GM19397 (cell line): ENCODE data around the gene ATG4B.
A peak's percentile ranks its signal among the peaks of the same experiment; 100 is the strongest.

Source experiments
- ATAC-seq: cut with Tn5 transposase; IDR thresholded peaks from one replicate; pipeline ENCODE4 v1.9.1; 2021; ENCODE audit warnings: mild to moderate bottlenecking, moderate library complexity; ENCODE audit not compliant: unreplicated experiment

Gene ATG4B

DNA sequence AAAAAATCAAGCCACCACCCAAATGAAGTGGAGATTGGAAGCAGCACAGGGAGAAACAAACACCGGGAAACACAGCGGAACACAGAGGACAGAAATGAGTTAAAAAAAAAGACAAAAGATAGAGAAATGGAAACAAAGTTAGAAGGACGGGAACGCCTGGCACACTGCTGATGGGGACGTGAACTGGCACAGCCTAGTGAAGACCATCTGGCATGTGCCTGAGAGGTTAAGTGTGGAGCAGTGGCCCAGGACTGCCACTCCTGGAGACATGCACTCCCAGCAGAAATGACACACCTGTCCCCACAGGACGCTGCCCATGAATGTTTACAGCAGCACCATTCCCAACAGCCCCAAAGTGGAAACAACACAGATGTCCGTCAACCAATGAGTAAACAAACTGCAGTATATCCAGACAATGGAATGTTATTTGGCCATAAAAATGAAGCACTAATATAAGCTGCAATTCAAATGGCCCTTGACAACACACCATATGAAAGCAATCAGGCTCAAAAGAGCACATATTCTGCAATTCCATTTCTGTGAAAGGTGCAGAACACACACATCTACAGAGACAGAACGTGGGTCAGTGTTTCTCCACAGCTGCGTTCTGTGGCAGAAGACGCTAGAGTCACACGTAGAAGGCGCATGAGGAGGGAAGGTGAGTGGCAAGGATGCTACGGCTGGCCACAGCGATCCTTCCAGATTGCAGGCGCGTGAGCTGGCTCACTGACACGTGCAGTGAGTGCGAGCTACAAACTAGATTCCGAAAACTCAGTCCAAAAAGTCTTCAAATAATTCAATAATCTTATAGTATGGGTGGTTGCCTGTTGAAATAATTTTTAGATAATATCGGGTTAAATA is 25.1 kb upstream of the ATG4B start:
- ATAC-seq, result no peak

DNA sequence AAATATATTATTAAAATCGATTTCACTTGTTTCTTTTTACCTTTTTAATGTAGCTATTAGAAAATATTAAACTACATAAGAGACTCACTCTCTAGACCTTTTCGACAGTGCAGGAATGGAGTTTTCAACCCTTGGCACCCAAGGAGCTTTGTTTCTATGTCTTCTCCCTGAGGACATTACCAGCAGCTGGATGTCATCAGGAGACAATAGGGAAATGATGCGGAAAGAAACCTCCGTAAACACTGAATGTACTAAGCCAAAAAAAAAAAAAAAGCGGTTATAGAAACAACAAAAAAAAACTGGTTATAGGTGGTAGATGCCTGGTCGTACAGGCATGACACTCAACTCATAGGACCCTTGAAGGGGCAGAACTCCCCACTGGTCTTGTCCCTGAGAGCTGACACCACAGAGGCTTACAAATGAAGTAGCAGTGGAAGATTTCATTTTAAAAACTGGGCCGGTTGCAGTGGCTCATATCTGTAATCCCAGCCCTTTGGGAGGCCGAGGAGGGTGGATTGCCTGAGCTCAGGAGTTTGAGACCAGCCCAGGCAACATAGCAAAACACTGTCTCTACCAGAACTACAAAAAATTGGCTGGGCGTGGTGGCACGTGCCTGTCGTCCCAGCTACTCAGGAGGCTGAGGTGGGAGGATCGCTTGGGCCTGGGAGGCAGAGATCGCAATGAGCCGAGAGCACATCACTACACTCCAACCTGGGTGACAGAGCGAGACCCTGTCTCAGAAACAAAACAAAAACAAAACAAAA is 24.3 kb upstream of the ATG4B start:
- no peak for ATAC-seq

DNA sequence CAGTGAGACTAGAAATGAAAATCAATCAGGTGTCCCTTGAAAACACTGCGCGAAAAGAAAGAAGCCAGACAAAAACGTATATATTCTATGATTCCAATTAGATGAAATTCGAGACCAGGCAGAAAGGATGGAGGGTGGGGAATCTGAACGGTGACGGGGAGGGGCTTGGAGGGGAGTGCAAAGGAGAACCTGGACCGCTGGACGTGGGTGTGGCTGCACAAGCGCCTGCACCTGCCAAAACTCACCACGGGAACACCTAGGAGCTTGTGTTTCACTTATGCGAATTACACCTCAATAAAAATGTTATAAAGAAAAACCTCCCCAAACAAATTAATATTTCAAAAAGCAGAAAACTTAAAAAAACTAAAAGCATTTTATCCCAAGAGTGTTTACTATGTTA is 22.5 kb upstream of the ATG4B start:
- ATAC-seq, result no peak

DNA sequence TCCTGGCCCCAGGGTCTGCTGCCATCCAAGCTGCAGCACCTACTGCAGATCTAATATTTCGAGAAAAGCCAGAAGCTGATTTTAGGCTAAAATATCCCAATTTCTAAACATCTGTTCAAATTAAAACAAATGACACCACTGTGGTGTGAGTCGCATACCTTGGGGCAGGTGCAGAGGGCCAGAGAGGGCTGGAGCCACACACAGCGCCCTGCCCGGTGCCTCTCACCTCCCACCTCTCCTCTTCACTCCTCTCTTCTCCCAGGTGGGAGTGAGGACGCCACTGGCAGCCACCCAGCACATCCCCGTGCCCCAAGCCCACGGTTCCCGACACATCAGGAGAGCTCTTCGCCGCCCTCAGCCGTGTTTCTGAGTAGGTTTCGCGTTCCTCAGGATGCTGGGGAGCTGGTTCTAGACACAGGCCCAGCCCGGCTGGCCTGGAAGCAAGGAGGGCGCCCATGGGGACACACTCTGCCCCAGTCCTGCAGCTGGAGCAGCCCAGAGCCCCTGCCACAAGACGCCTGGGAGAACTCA is 21.9 kb upstream of the ATG4B start:
- ATAC-seq, result no peak

DNA sequence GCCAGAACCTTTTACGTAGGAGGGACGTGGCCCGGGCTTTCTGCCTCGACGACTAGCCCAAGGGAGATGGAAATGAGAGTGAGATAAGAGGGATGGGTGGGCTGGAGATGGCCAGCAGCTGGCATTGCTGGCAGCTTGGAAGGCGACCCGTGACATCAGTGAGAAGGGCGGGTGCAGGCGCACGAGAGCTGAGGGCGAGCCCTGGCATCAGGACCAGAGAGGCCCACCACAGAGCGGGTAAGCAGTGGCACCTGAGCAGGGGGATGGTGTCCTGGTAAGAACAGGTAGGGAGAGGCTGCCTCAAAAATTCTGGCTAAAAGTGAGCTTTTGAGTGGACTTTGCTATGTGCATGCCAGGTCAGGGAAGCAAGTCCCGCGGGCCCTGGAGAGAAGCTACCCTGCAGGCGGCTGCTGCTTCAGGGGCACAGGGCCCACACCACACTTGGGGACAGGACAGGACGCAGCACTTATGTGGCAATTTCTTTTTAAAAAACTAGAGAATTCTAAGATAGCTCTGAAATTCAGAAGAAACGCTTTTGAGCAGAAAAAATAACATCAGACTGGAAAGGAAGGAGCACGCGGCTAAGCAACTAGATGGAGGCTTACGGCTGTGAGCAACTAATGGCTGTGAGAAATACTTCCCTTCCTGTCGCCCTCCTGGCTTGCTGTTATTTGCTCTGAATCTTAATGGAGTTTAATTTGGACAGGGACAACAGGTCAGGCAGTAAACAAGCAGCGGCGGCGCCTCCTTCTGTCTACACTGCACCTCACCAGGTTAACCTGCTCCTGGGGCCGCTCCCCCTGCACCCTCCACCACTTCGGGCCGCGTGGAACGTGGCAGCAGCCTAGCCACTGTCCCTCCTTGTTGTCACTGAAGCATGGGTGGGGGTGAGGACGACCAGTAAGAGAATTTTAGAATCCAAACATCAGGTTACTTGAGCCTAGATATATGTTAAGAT is 21.0 kb upstream of the ATG4B start:
- ATAC-seq, result no peak

DNA sequence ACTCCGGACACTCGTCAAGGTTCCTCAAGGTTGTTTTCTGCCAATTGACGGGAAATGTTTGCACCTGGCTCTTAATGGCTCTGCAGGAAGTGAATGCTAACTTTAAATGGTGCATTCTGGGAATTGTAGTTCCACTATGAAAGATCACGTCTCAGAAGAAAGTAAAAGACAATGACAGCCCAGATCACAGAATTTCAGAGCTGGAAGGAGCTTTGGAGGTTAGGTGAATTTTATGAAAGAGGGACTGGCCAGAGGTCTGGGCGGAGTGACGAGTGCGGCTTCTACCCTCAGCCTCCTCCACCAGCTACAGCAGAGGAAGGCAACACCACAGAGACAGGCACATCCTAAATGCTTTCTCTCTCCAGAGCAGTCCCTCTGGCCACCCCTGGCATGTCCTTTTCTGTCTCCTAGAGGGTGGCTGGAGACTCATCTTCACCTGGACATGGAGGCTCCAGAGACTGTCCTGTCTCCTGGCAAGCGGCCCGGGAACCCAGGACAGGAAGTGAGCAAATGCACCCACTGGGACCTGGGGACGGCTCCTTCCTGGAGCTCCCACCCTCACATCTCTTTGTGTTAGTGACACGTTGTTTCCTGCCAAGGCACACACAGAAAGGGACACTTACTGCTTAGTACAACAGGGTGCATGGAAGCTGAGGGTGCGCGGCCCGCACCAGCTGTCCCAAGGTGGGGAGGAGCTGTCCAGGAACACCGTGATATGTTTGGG is 19.9 kb upstream of the ATG4B start:
- no peak for ATAC-seq

DNA sequence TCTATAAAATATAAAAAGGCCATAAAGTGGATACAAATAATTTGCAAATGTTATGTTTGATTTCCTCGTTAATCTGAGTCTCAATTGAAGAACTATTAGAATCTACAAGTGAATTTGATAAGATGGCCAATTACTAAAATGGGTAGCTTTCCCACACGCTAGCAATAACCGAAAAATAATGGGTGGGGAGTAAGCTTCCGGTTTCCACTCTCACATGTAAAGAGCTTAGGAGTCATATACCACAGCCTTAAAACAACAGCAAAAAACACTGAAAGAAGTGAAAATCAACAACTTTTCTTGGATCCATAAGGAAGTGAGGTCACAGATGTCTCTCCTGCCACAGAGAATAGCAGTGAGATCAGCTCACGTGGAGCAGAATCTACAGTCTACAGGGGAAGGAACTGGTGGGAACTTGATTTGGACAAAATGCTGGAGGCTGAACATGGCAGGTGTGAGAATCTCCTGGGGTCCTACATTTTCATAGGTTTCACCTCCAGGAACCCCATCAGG is 19.1 kb upstream of the ATG4B start:
- ATAC-seq, result no peak

DNA sequence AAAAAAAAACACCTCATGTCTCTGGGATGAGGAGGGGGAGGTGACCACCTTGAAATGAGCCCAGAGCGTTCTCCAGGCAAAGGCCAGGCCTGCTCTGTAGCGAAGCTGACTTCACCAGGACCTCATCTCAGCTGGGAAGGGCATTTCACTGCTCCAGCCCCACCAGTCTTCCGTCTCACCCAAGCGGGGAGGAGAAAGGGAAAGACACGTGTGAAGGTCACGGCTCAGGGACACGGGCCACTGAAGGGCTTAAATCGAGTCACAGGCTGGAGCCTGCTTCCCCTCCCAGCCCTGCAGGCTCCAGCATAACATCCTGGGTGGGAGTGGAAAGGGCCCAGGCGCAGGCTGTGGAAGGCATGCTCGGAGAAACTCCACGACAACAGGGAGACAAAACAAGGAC is 18.7 kb upstream of the ATG4B start:
- no peak for ATAC-seq

DNA sequence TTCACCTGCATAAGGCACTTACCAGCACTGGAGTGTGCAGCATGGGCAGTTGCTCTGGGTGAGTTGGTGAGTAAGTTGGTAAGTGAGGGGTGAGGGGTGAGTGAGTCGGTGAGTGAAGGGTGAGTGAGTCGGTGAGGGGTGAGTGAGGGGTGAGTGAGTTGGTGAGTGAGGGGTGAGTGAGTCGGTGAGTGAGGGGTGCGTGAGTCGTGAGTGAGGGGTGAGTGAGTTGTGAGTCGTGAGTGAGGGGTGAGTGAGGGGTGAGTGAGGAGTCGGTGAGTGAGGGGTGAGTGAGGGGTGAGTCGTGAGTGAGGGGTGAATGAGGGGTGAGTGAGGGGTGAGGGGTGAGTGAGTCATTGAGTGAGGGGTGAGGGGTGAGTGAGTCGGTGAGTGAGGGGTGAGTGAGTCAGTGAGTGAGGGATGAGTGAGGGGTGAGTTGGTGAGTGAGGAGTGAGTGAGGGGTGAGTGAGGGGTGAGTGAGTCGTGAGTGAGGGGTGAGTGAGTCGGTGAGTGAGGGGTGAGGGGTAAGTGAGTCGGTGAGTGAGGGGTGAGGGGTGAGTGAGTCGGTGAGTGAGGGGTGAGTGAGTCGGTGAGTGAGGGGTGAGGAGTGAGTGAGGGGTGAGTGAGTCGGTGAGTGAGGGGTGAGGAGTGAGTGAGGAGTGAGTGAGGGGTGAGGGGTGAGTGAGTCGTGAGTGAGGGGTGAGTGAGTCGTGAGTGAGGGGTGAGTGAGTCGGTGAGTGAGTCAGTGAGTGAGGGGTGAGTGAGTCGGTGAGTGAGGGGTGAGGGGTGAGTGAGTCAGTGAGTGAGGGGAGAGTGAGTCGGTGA is 17.7 kb upstream of the ATG4B start:
- no peak for ATAC-seq

DNA sequence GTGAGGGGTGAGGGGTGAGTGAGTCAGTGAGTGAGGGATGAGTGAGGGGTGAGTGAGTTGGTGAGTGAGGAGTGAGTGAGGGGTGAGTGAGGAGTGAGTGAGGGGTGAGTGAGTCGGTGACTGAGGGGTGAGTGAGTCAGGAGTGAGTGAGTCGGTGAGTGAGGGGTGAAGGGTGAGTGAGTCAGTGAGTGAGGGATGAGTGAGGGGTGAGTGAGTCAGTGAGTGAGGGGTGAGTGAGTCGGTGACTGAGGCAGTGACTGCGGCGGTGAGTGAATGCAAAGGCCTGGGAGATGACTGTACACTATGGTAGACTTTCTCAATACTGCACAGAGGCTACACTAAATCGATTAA is 17.1 kb upstream of the ATG4B start:
- ATAC-seq, result no peak

DNA sequence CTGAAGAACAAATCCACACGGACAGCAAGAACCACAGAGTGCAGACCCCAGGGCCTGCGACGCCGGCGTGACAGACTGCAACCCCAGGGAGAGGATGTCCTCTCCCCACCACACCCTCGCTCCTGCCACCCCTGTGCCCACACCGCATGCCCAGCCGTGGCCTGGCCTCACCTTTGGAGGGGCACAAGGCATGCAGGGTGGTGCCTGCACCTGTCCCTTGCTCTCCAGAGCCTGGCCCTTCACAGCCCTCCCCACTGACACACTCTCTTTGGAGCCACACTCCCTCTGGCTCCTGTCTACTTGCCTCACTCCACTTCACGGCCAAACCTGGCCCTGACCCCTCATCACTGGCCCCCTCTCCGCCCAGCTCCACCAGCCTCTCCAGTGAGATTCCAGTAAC is 9.8 kb upstream of the ATG4B start:
- ATAC-seq, result no peak

DNA sequence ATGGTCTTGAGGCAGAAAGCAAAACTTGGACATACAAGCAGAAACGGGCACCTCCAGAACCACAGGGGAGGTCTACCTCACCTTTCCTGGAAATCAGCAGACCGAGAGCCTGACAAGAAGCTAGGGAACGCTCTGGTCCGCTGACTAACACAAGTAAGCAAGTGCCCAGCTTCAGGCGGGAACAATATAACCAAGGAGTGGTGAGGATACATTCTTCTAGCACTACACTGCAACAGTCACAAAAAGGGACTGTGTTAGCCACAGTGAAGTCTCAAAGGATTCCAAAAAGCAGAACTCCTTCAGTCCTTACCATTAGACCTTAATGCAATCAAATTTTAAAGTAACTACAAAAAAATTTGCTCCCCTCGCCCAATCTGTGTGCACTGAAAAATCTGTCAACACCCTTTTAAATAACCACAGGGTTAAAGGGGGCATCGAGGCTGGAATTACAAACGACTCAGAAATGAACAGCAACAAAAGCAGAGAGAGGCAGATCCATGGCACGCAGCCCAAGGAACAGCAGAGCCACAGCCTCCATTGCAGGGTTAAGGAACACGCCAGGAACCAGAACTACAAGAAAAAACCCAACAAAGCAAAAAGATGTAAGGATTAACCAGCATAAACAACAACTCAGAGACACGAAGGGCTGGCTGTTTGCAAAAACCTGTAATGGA is 7.6 kb upstream of the ATG4B start:
- no peak for ATAC-seq

DNA sequence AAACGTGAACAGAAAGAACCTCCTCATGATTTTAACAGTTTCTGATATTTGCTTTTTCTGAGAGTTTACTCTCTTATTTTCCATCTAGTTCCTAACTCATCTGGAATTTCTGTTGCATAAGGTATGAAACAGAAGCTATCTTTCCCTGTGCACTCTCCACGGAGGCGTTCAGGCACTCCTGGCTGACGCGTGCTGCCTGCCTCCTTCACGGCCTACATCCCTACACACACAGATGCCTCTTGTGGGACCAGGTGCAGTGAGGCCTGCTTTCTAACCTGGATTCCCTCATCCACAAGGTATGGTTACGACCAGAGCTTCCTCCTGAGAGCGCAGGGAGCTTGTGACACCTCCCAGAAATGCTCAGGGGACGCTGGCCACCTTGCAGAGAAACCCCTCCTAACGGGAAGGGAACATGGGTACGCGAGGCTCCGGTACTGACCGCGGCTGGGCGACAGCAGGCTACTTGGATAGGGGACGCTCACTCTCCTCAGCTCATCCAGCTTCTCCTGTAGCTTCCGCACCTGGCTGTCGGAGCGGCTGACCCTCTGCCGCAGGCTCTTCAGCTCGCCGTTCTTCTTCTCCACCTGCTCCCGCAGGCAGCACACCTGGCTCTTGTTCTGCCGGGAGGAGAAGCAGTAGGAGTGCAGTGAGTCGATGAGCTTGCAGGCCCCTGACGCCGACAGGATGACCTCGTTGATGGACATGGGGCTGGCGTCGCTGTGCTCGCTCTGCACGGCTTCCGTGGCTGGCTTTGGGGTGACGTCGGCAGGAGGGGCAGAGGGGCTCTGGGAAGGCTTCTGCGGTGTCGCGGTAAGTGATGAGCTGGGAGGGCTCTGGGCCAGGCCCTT is 4.8 kb upstream of the ATG4B start:
- no peak for ATAC-seq

DNA sequence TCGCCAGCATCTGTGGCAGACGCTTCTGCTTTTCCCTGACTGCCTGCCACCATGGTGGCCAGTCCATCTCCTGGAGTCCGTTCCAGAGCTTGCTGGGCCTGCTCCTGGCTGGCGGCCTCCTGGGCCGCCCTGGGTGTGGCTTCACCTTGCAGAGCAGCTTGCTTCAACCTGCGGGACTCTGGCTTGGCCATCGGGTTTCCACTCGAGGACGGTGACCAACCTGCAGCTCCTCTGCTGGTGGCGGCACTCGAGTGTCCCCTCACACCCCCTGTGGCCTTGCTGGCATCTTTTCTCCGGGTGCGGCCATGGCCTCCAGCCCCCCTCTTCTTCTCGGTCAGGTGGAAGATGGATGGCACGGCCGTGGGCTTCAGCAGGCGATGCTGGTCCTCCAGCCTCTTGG is 3.9 kb upstream of the ATG4B start:
- no peak for ATAC-seq

DNA sequence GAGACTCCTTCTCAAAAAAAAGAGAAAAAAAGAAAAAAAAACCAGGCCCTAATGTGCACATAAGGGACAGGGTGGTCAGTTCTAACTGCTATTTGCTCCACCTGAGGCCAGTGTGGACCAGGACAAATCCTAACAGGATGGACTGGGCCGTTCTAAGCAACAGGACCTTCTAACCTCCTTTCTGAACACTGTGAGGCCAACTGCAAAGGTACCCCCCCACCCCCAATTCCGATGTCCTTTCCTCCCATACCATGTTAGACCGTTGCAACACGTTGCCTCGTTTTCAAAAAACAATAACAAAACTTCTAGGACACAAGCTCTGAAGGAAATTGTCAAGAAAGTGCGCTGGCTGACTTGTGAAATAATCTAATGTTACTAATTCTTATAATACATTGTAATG is 1.7 kb upstream of the ATG4B start:
- no peak for ATAC-seq

DNA sequence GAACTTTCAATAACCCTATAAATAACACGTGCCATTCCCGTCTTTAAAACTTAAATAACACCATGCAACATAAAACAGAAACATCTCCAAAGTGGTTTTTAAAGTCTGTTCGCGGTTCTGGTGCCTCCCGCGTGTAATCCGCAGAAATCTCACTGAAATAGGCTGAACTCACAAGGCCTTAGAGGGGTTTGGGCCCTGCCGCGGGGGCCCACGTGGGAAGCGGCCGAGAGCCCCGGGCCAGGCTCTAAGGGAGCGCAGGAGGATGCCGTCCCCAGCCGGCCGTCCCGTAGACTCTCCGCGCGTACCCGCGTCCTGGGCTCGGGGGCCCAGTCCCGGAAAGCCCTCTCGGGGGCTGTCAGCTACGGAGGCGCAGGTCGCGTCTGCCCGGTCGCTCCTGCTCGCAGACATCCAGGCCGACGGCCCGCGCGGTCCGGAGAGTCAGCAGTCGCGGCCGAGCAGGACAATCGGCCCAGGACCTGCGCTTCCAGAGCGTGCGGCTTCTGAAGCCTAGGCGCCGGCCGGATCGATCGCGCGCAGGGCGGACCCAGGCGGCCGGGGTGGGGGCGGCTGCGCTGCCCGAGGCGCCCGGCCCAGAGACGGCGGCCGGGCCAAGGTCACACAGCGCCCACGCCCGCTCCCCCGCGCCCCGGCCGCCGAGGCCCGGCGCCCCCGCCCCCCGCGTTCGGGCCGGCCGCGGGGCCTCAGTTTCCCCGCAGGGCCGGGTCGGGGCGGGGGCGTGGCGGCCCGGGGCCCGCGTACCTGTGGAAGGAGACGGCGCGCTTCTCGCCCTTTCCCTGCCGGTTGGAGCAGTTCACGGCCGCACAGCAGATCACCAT is 1.1 kb upstream of the ATG4B start:
- ATAC-seq, result peak; percentile 31
